ENCODE measurements around the gene ASB2.

GRCh38 chr14:93909429-93910128 is 66.8 kb downstream of the ASB2 start:
- TF ChIP-seq CTCF (IDR thresholded peaks at IDR 0.05), result no peak
- no peak for TF ChIP-seq POLR2A (IDR thresholded peaks at IDR 0.05)
